DOHH2 (cell line): ENCODE measurements around the gene UCP3.
A peak's percentile ranks its signal among the peaks of the same experiment; 100 is the strongest.

ENCODE experiments used
- H3F3A ChIP-seq: fragments of 200-600 bp; sonication (generic), shearing (Covaris generic); 2 replicates; pipeline ENCODE4 v1.6.0; 2016; ENCODE audit warnings: antibody characterized with exemption, mild to moderate bottlenecking; ENCODE audit not compliant: control insufficient read depth, insufficient read depth
- H3K27ac ChIP-seq: fragments of 200-600 bp; sonication (generic); 2 replicates; pipeline ENCODE4 v1.5.1; 2014; ENCODE audit warnings: low read depth, mild to moderate bottlenecking, low read length, moderate library complexity
- H3K27me3 ChIP-seq: fragments of 200-600 bp; sonication (generic); 2 replicates; pipeline ENCODE4 v1.6.1; 2014; ENCODE audit warnings: mild to moderate bottlenecking, low read length, mixed read lengths; ENCODE audit not compliant: control insufficient read depth
- H3K36me3 ChIP-seq: fragments of 200-600 bp; sonication (generic); 2 replicates; pipeline ENCODE4 v1.6.1; 2014; ENCODE audit warnings: mild to moderate bottlenecking, low read length, moderate library complexity, mixed read lengths; ENCODE audit not compliant: control insufficient read depth
- H3K4me1 ChIP-seq: fragments of 200-600 bp; sonication (generic); 2 replicates; pipeline ENCODE4 v1.6.1; 2014; ENCODE audit warnings: mild to moderate bottlenecking, low read length, mixed read lengths; ENCODE audit not compliant: control insufficient read depth
- H3K4me2 ChIP-seq: fragments of 200-600 bp; sonication (generic); 2 replicates; pipeline ENCODE4 v1.6.0; 2014; ENCODE audit warnings: mild to moderate bottlenecking, low read length, moderate library complexity
- H3K4me3 ChIP-seq: fragments of 200-600 bp; sonication (generic); 2 replicates; pipeline ENCODE4 v1.5.1; 2014; ENCODE audit warnings: mild to moderate bottlenecking, low read length, mixed read lengths
- H3K79me2 ChIP-seq: fragments of 200-600 bp; sonication (generic); 2 replicates; pipeline ENCODE4 v1.6.1; 2014; ENCODE audit warnings: mild to moderate bottlenecking, low read length, mixed read lengths; ENCODE audit not compliant: control insufficient read depth
- H3K9me2 ChIP-seq: fragments of 200-600 bp; sonication (generic); replicated peaks from 2 replicates; pipeline ENCODE4 v1.6.1; 2014; ENCODE audit warnings: mild to moderate bottlenecking, low read length, mixed read lengths; ENCODE audit not compliant: control insufficient read depth
- H3K9me3 ChIP-seq: fragments of 200-600 bp; sonication (generic); 2 replicates; pipeline ENCODE4 v1.6.1; 2014; ENCODE audit warnings: antibody characterized with exemption, low read length, mixed read lengths; ENCODE audit not compliant: control insufficient read depth, insufficient read depth
- H4K20me1 ChIP-seq: fragments of 200-600 bp; sonication (generic); 2 replicates; pipeline ENCODE4 v1.6.0; 2014; ENCODE audit warnings: low read depth, mild to moderate bottlenecking, antibody characterized with exemption, low read length, moderate library complexity; ENCODE audit not compliant: control insufficient read depth, insufficient read depth
- EZH2phosphoT487 ChIP-seq: fragments of 200-600 bp; sonication (generic); IDR thresholded peaks from 2 replicates; pipeline ENCODE4 v1.6.1; 2017; ENCODE audit warnings: borderline replicate concordance, mild to moderate bottlenecking, antibody characterized with exemption, low read length, moderate library complexity, mixed read lengths
- TF ChIP-seq, protein P1 (sequence below): fragments of 200-600 bp; sonication (generic); IDR thresholded peaks from one replicate; pipeline ENCODE4 v1.5.1; 2014; ENCODE audit warnings: antibody characterized with exemption, mild to moderate bottlenecking, low read depth, low read length; ENCODE audit not compliant: poor library complexity, severe bottlenecking

UCP3 gene

DNA sequence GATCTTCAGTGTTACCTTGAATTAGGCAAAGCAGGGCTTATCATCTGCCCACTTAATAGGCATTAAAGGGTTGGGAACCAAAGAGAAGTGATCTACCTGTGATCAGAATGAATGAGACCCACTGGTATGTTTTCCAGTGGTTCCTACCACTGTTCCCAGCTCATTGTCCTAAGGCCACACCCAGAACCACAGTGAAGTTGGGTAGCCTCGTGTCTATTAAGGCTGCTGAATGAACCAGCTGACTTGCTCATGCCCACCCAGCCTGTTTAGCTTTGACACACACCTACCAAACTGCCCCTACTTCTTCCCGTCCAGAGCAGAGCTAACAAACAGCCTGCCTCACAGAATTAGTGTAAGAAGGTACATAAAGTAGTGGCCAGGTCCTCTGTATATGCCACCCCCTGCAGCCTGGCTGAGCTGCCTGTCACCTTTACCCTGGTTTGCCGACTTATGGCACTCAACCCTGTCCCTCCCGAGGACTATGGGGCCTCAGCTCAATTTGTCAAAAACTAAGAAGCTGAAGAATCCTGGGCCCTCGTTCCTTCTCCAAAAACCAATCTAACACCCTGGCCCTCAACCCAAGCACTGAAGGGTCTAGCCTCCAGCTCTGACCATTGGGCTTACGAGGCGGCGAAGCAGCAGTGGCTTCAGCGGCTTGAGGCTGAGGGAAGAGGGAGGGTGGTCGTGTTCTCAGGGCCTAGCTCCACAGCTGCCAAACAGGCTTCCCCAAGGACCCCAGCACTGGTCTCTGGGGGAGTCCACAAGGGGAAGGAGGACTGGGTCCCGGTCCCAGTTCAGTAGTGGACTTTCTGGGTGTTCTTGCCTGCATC is 36.0 kb downstream of the UCP3 start:
- Histone ChIP-seq H3K9me2 (no peaks in the 10 kb centered on the region), H3K4me1 (peaks cover 53% of the 10 kb centered on the region), H4K20me1 (peaks cover 15% of the 10 kb centered on the region), H3F3A (peaks cover 62% of the 10 kb centered on the region), H3K4me2 (no peak overlapping the region), H3K27ac (peak overlapping the region; percentile 36), H3K9me3 (no peaks in the 10 kb centered on the region), H3K36me3 (peaks cover 41% of the 10 kb centered on the region), H3K79me2 (peaks cover 9% of the 10 kb centered on the region), H3K4me3 (no peak overlapping the region), H3K27me3 (no peaks in the 10 kb centered on the region)
- no peak for TF ChIP-seq EZH2phosphoT487
- TF ChIP-seq, protein P1, sequence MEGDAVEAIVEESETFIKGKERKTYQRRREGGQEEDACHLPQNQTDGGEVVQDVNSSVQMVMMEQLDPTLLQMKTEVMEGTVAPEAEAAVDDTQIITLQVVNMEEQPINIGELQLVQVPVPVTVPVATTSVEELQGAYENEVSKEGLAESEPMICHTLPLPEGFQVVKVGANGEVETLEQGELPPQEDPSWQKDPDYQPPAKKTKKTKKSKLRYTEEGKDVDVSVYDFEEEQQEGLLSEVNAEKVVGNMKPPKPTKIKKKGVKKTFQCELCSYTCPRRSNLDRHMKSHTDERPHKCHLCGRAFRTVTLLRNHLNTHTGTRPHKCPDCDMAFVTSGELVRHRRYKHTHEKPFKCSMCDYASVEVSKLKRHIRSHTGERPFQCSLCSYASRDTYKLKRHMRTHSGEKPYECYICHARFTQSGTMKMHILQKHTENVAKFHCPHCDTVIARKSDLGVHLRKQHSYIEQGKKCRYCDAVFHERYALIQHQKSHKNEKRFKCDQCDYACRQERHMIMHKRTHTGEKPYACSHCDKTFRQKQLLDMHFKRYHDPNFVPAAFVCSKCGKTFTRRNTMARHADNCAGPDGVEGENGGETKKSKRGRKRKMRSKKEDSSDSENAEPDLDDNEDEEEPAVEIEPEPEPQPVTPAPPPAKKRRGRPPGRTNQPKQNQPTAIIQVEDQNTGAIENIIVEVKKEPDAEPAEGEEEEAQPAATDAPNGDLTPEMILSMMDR: no peak

DNA sequence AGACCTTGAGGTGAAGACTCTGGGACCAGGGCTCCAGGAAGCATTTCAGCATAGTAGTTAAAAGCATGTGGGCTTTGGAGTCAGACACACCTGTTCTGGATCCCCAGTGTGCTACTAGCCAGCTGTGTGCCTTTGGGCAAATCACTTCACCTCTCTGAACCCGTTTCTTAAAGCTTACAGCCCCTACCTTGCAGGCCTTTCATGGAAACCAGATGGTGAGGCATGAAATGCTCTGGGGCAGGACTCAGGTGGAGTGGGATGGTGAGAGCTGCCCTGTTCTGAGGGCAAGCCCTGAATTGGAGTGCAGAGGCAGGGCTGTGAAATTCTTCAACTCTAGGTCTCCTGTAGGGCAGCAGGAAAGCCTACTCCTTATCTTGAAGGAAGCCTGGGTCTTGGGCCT is 36.7 kb downstream of the UCP3 start:
- peaks cover 10% of the 10 kb centered on the region for H4K20me1 ChIP-seq
- peak overlapping the region; percentile 36 for H3K27ac ChIP-seq
- peaks cover 46% of the 10 kb centered on the region for H3K4me1 ChIP-seq
- no peaks in the 10 kb centered on the region for H3K27me3 ChIP-seq
- no peaks in the 10 kb centered on the region for H3K9me3 ChIP-seq
- H3K9me2 ChIP-seq: no peaks in the 10 kb centered on the region
- no peak overlapping the region for H3K4me2 ChIP-seq
- no peak overlapping the region for H3K4me3 ChIP-seq
- peaks cover 2% of the 10 kb centered on the region for H3K79me2 ChIP-seq
- H3K36me3 ChIP-seq: peaks cover 34% of the 10 kb centered on the region
- H3F3A ChIP-seq: peaks cover 56% of the 10 kb centered on the region
- TF ChIP-seq EZH2phosphoT487: no peak
- TF ChIP-seq, protein P1: no peak

DNA sequence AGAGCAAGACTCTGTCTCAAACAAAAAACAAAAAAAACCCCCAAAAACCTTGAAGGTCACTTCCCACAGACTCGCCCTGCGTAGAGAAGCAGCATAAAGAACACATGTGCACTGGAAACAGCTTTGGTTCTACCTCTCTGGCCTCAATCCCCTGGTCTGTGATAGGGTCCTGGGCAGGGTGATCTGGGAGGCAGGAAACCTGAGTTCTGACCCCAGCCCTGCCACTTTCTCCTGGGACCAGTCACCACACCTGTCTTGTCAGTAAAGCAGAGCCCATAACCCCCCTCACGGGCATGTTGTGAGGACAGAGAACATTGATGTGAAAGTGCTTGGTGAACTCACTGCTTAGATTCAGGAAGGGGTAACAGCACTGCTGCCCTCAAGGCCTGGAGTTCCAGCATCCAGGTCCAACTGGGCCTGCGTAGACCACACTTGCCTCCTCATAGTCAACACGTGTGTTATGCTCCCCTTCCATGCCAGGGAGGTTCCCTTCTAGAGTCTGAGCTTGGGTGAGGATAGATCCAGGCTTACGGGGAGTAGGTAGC is 37.6 kb downstream of the UCP3 start:
- H3K9me2 ChIP-seq: no peaks in the 10 kb centered on the region

More for the DNA sequence above, 37.6 kb downstream of the UCP3 start:
- Histone ChIP-seq H4K20me1 (0 out of 2 replicates have a peak, but pooled peaks cover under 1% of the 10 kb centered on the region), H3K27ac (peak overlapping the region; percentile 3; the same call in 1 of the 2 replicates), H3K9me3 (no peaks in the 10 kb centered on the region), H3K4me1 (peaks cover 39% of the 10 kb centered on the region), H3K27me3 (no peaks in the 10 kb centered on the region), H3F3A (peaks cover 47% of the 10 kb centered on the region), H3K79me2 (no peaks in the 10 kb centered on the region), H3K36me3 (peaks cover 25% of the 10 kb centered on the region), H3K4me3 (no peak overlapping the region), H3K4me2 (no peak overlapping the region)
- no peak for TF ChIP-seq EZH2phosphoT487
- TF ChIP-seq, protein P1: no peak
